A549 (cell line): ENCODE data around the gene TWIST2.

Source experiments
- BCL3 ChIP-seq: fragments of >200 bp; sonication (Bioruptor Twin); formaldehyde crosslinking; IDR thresholded peaks from 3 replicates; pipeline ENCODE4 v1.6.1; 2016
- CTCF ChIP-seq: fragments of >200 bp; sonication (Bioruptor Twin); formaldehyde crosslinking; IDR thresholded peaks from 3 replicates; pipeline ENCODE4 v1.5.1; 2016
- JUN ChIP-seq, 2 experiments: fragments of >200 bp; sonication (Bioruptor Twin); formaldehyde crosslinking; IDR thresholded peaks; 2 replicates in 1 of 2; 3 replicates in 1 of 2; pipeline ENCODE4 v1.6.1; 2016 to 2017
- NR3C1 ChIP-seq: fragments of >200 bp; sonication (Bioruptor Twin); formaldehyde crosslinking; IDR thresholded peaks from 3 replicates; pipeline ENCODE4 v1.6.1; 2017
- POLR2A ChIP-seq: IDR thresholded peaks from 2 replicates; pipeline ENCODE4 v1.6.1; 2012; ENCODE audit warnings: mild to moderate bottlenecking, low read length
- REST ChIP-seq: fragments of 200-600 bp; sonication (generic); IDR thresholded peaks from 2 replicates; pipeline ENCODE4 v1.6.1; 2016; ENCODE audit warnings: antibody characterized with exemption, mild to moderate bottlenecking, moderate library complexity
- RFX5 ChIP-seq: fragments of 450-650 bp; IDR thresholded peaks from 2 replicates; pipeline ENCODE4 v1.7.1; 2014; ENCODE audit warnings: antibody characterized with exemption, mild to moderate bottlenecking, moderate library complexity

- TF ChIP-seq JUN (IDR thresholded peaks at IDR 0.05) (no peak), REST (no peak), CTCF (no peak), POLR2A (no peak), NR3C1 (no peak), RFX5 (no peak), BCL3 (no peak)
Observed at GRCh38 chr2:238955648-238956531, 108.0 kb downstream of the TWIST2 start.
